NCI-H82 (cell line): ENCODE data around the gene MICAL2.
A peak's percentile ranks its signal among the peaks of the same experiment; 100 is the strongest.

Source experiments
- DNase-seq: peaks from one replicate; lab custom pipeline; 2025; lab: John Stamatoyannopoulos, UW

The MICAL2 gene

GRCh38 chr11:12288212-12288930 lies 178.0 kb downstream of the MICAL2 start:
- peak; percentile 91 for DNase-seq

GRCh38 chr11:12288931-12289666 lies 178.7 kb downstream of the MICAL2 start:
- peak; percentile 11 for DNase-seq

- DNase-seq, result no peak
Measured at GRCh38 chr11:12289667-12290476, 179.5 kb downstream of the MICAL2 start.

GRCh38 chr11:12290477-12290922 lies 180.1 kb downstream of the MICAL2 start:
- no peak for DNase-seq

- DNase-seq, result no peak
Measured at GRCh38 chr11:12291313-12291712, 180.9 kb downstream of the MICAL2 start.

GRCh38 chr11:12291766-12292165 lies 181.4 kb downstream of the MICAL2 start:
- no peak for DNase-seq

GRCh38 chr11:12292766-12293165 lies 182.4 kb downstream of the MICAL2 start:
- DNase-seq, result no peak

- DNase-seq, result no peak
Measured at GRCh38 chr11:12293486-12293885, 183.1 kb downstream of the MICAL2 start.

- DNase-seq, result no peak
Measured at GRCh38 chr11:12294613-12295012, 184.2 kb downstream of the MICAL2 start.

GRCh38 chr11:12295943-12296342 lies 185.6 kb downstream of the MICAL2 start:
- DNase-seq, result no peak

GRCh38 chr11:12298610-12299009 lies 188.2 kb downstream of the MICAL2 start:
- DNase-seq, result no peak

GRCh38 chr11:12301379-12301778 lies 191.0 kb downstream of the MICAL2 start:
- no peak for DNase-seq

GRCh38 chr11:12303421-12304149 lies 193.2 kb downstream of the MICAL2 start:
- DNase-seq, result no peak

GRCh38 chr11:12306830-12307229 lies 196.4 kb downstream of the MICAL2 start:
- no peak for DNase-seq

GRCh38 chr11:12312132-12312531 lies 201.7 kb downstream of the MICAL2 start:
- DNase-seq, result no peak
